ENCODE measurements around the gene TBC1D9. TPM values are rescaled to one million over a fixed set of nuclear protein-coding genes. Genes with fewer than 3 reads are reported as not detected.
A peak's percentile ranks its signal among the peaks of the same experiment; 100 is the strongest.

The TBC1D9 gene
- total and polyA plus RNA-seq, 10 of the 15 experiments (the other 5 are each of a cell fraction or from before 2014, with no cell fraction given): 0.87 to 14.9 (median 7.1) TPM

GRCh38 chr4:140718241-140718952 is 37.8 kb downstream of the TBC1D9 start:
- ATAC-seq (no peak), FAIRE-seq (no peak), DNase-seq (ENCODE audit: low read depth, low spot score) (no peak)
- RAD21 ChIA-PET (ENCODE audit: unreplicated experiment): interaction anchor here (0.8 kb wide), 1 partner anchor 131 kb away, joined by 4 read pairs; no protein-coding TSS in a partner anchor
- no peaks in the 10 kb centered on the region for H3K9me3 ChIP-seq (replicated peaks; ENCODE audit: control insufficient read depth, insufficient read depth, low read length)
- H2AFZ ChIP-seq (ENCODE audit: control insufficient read depth, low read depth, low read length): no peak overlapping the region
- in situ Hi-C loops (cut with MboI) (no loop called here), intact Hi-C loops (cut with micrococcal nuclease; ENCODE audit: unreplicated experiment) (no loop called here)
- no peak overlapping the region for H3K9ac ChIP-seq (ENCODE audit: control insufficient read depth, insufficient read depth, low read length)
- no peak for TF ChIP-seq MYB (IDR thresholded peaks at IDR 0.05; ENCODE audit: borderline replicate concordance, low read depth, low read length)
- TF ChIP-seq ZNF384 (IDR thresholded peaks at IDR 0.05; ENCODE audit: borderline replicate concordance, low read depth, low read length): peak; percentile 34; the same call in 1 of the 2 replicates
- POLR2A ChIA-PET: interaction anchor here (0.6 to 0.7 kb wide), 2 partner anchors 10 to 419 kb away, joined by 3 to 7 read pairs; no protein-coding TSS in a partner anchor
- H3K79me2 ChIP-seq (ENCODE audit: control insufficient read depth, insufficient read depth, low read length): no peaks in the 10 kb centered on the region; the same call in 1 of the 2 replicates
- H3K36me3 ChIP-seq (ENCODE audit: control insufficient read depth in 2 of 2, insufficient read depth in 2 of 2, low read length in 1 of 2): no peaks in the 10 kb centered on the region
- SMC1A ChIA-PET (ENCODE audit: uncharacterized antibody, unreplicated experiment): interaction anchor here (0.5 to 1.5 kb wide), 2 partner anchors 8 to 1697 kb away, joined by 3 to 5 read pairs; no protein-coding TSS in a partner anchor
- H4K20me1 ChIP-seq (ENCODE audit: control insufficient read depth, insufficient read depth): no peaks in the 10 kb centered on the region
- WGBS (ENCODE audit: insufficient coverage, insufficient replicate concordance, low lambda C conversion rate, missing lambda C conversion rate): 68% methylated on average over 3 of the region's 3 CpGs
- no peak overlapping the region for H3K27ac ChIP-seq (ENCODE audit: control insufficient read depth, insufficient read depth)
- BruUV-seq (replicated peaks): no TSS peak
- CTCF ChIA-PET: interaction anchor here (0.6 to 2.0 kb wide), 6 partner anchors 10 to 893 kb away, joined by 3 to 6 read pairs (median 4); no protein-coding TSS in a partner anchor
- H3K27me3 ChIP-seq (replicated peaks in 1 of 2; ENCODE audit: control insufficient read depth in 2 of 2, insufficient read depth in 2 of 2, low read length in 1 of 2): no peaks in the 10 kb centered on the region
- H3K4me1 ChIP-seq (ENCODE audit: control insufficient read depth, insufficient read depth, low read length): peaks cover 28% of the 10 kb centered on the region
- H3K4me2 ChIP-seq (ENCODE audit: control insufficient read depth, insufficient read depth): no peak overlapping the region
- no peak overlapping the region for H3K4me3 ChIP-seq

GRCh38 chr4:140717313-140717712 is 38.9 kb downstream of the TBC1D9 start:
- Histone ChIP-seq H3K27me3 (replicated peaks in 1 of 2; ENCODE audit: control insufficient read depth in 2 of 2, insufficient read depth in 2 of 2, low read length in 1 of 2) (no peaks in the 10 kb centered on the region), H3K36me3 (ENCODE audit: control insufficient read depth in 2 of 2, insufficient read depth in 2 of 2, low read length in 1 of 2) (no peaks in the 10 kb centered on the region), H3K9me3 (replicated peaks; ENCODE audit: control insufficient read depth, insufficient read depth, low read length) (no peaks in the 10 kb centered on the region), H4K20me1 (ENCODE audit: control insufficient read depth, insufficient read depth) (no peaks in the 10 kb centered on the region), H3K27ac (ENCODE audit: control insufficient read depth, insufficient read depth) (no peak overlapping the region), H3K4me2 (ENCODE audit: control insufficient read depth, insufficient read depth) (no peak overlapping the region; the same call in 1 of the 2 replicates), H2AFZ (ENCODE audit: control insufficient read depth, low read depth, low read length) (peak overlapping the region; percentile 61), H3K9ac (ENCODE audit: control insufficient read depth, insufficient read depth, low read length) (no peak overlapping the region), H3K79me2 (ENCODE audit: control insufficient read depth, insufficient read depth, low read length) (no peaks in the 10 kb centered on the region; the same call in 1 of the 2 replicates), H3K4me3 (no peak overlapping the region), H3K4me1 (ENCODE audit: control insufficient read depth, insufficient read depth, low read length) (peaks cover 28% of the 10 kb centered on the region)
- ATAC-seq: no peak
- WGBS (ENCODE audit: insufficient coverage, insufficient replicate concordance, low lambda C conversion rate, missing lambda C conversion rate): 32% methylated on average over 2 of the region's 2 CpGs
- CTCF ChIA-PET: interaction anchor here (1.1 to 1.6 kb wide), 2 partner anchors 90 to 134 kb away, joined by 3 to 4 read pairs; no protein-coding TSS in a partner anchor
- DNase-seq (ENCODE audit: low read depth, low spot score): no peak
- RAD21 ChIA-PET (ENCODE audit: unreplicated experiment): no interaction called here
- BruUV-seq (replicated peaks): no TSS peak
- intact Hi-C loops (cut with micrococcal nuclease; ENCODE audit: unreplicated experiment) (no loop called here), in situ Hi-C loops (cut with MboI) (no loop called here)
- TF ChIP-seq SMARCA5 (IDR thresholded peaks at IDR 0.05): no peak
- TF ChIP-seq SMC3 (IDR thresholded peaks at IDR 0.05; ENCODE audit: borderline replicate concordance, low read length): no peak
- TF ChIP-seq POU2F2 (IDR thresholded peaks at IDR 0.05; ENCODE audit: borderline replicate concordance, low read depth, low read length): no peak
- no peak for TF ChIP-seq SIN3A (IDR thresholded peaks at IDR 0.05; ENCODE audit: low read depth, low read length)
- no peak for TF ChIP-seq ZBTB33 (IDR thresholded peaks at IDR 0.05)
- no peak for TF ChIP-seq SMAD1 (IDR thresholded peaks at IDR 0.05; ENCODE audit: low read depth, partially characterized antibody)
- POLR2A ChIA-PET: no interaction called here
- no peak for FAIRE-seq
- SMC1A ChIA-PET (ENCODE audit: uncharacterized antibody, unreplicated experiment): interaction anchor here (0.9 kb wide), 1 partner anchor 342 kb away, joined by 3 read pairs; no protein-coding TSS in a partner anchor
